Stimulated activated CD4-positive, alpha-beta T cell treated with anti-CD3 and anti-CD28 coated beads, Interleukin-1b, Interleukin-23, amount 100 ng/mL, for 48 hours (primary cell): Measurements from ENCODE around the gene HRH1.
A peak's percentile ranks its signal among the peaks of the same experiment; 100 is the strongest.
"Not testable (repeated sequence)": the region's sequence is repeated elsewhere in the genome, so short reads cannot be mapped to it uniquely, and the experiment has no call there.

Experiments
- DNase-seq: peaks from one replicate; pipeline ENCODE4 v3.0.0-alpha.2; 2020

The HRH1 gene

DNA sequence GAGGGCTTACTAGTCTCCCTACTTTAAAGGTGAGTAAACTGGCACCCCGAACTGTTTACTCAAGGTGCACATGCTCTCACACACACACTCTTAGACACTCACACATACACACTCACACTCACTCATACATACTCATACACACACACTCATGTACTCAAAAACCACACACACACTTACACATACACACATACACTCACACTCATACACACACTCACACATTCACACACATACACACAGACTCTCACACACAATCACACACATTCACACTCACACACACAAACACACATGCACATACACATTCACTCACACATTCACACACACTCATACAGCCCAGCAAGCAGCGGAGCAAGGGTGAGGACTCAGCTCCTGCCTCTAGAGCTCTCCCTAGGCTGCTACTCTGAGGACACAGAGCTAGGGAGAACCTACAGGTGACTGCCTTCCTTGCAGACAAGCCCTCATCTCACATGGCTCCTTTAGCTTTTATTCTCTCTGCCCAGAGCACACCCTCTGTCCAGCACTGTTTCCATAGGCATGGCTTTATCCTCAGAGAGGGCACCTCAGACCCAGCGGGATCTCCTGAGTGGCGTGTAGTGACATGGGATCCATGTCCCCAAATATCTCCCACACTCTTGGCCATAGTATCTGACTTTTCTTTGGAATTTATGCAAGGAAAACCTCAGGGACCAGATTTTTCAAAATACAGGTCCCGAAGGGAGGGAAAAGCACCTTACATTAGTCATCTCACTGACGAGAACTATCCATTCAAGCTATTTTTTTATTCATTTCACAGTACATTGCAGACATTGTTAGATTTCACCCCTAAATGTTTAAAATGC, 91.8 kb downstream of the HRH1 start:
- DNase-seq = no peak

GRCh38 chr3:11246663-11246970, 92.3 kb downstream of the HRH1 start:
- no peak for DNase-seq

DNA sequence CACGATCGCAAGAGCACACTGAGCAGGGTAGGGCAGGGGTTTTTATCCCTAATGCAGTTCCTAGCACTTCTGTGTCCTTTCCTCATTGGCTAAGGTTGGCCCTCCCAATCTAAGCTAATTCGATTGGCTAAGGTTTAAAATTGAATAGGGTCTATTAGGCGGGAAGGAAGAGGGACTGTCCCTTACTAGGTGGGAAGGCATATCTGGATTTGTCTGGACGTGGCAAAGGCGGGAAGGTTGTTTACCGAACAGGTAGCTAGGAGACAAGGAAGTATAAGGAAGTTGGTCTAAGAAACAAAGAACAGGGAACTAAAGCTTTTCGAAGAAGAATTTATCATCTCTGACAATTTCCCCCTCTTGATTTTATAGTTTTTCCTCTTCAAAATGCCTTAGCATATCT, 93.1 kb downstream of the HRH1 start:
- DNase-seq = no peak

DNA sequence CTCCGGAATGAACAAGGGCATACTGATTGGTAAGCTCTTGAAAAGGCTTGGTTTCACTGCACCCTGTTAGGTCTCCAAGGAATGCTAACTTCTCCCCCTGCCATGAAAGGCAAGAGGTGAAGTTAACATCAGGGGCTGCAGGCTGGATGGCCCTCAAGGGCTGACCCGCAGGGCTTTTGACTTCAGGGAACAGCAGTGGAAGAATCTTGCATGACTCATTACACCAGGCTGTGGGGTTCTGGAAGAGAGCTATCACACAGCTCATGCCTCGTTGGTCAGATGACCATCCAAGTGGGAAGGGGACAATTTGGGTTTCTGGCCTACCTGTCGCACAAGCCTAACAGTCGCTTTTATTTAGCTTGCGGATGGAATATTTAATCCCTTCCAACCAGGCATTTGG, 94.3 kb downstream of the HRH1 start:
- DNase-seq = no peak

DNA sequence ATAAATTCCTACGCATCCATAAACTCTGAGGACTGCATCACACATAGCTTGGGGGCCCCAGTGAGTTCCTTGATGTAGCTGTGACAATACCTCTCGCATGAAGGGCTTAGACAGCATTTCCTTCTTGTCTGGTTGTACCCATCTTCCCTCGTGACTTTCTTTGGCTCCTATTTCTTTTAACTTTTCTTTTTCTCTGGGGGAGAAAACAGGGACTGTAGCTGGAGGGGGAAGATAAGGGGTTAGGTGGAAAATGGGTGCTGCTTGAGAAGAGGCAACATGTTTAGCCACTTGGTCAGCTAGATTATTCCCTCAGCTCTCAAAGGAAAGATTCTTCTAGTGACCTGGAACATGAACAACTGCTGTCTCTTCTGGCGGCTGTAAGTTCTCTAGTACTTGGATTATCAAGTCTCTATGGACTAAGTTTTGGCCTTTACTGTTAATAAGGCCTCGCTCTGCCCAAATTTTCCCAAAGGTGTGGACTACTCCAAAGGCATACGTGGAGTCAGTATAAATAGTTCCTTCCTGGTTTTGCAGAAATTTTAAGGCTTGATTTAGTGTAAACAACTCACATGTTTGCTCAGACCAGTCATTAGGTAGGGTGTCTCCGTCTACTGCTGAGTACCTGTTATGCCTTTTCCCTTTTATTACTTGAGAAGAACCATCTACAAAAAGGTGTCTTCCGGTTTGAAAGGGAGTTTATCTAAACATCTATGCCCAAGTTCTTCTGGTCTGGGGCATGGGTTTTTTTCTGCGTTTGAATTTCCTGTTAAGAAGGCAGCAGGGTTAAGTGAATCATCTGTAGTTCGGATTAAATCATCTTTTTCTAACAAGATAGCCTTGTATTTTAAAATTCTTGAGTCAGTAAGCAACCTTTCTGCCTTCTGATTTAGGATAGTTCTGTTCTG, 96.9 kb downstream of the HRH1 start:
- no peak for DNase-seq

DNA sequence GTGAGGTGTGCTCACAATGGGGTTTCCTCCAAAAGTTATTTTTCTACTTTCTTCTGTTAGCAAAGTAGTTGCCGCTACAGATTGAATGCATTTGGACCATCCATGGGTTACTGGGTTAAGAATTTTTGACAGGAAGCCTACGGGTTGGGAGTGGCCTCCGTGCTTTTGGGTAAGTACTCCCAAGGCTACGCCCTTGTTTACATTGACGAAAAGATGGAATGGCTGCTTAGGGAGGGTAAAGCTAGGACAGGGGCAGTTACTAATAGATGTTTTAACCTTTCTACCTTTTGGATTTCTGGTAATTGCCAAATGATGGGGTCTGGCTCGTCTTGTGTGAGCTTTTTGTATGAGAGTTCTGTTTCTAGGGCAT, 97.5 kb downstream of the HRH1 start:
- DNase-seq = no peak

GRCh38 chr3:11254876-11255275, 100.6 kb downstream of the HRH1 start:
- DNase-seq = no peak

DNA sequence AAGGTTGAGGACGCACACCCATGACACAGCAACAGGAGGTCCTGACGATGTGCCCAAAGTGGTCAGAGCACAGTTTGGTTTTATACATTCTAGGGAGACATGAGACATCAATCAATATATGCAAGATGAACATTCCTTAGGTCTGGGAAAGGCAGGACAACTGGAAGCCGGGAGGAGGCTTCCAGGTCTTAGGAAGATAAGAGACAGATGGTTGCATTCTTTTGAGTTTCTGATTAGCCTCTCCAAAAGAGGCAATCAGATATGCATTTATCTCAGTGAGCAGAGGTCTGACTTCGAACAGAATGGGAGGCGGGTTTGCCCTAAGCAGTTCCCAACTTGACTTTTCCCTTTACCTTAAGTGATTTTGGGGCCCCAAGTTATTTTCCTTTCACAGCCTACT, 101.2 kb downstream of the HRH1 start:
- not testable (repeated sequence) for DNase-seq

- no peak for DNase-seq
Measured at GRCh38 chr3:11258958-11259357, 104.7 kb downstream of the HRH1 start.

GRCh38 chr3:11260460-11260859, 106.2 kb downstream of the HRH1 start:
- DNase-seq = no peak

- no peak for DNase-seq
Measured at GRCh38 chr3:11269007-11269406, 114.7 kb downstream of the HRH1 start.

GRCh38 chr3:11271986-11272904, 118.0 kb downstream of the HRH1 start, which contains the start of gene ATG7:
Gene ATG7 (plus strand): TSS chr3:11272397. CDS start chr3:11298696, 26,299 bp downstream.
- peak; percentile 97 for DNase-seq

DNA sequence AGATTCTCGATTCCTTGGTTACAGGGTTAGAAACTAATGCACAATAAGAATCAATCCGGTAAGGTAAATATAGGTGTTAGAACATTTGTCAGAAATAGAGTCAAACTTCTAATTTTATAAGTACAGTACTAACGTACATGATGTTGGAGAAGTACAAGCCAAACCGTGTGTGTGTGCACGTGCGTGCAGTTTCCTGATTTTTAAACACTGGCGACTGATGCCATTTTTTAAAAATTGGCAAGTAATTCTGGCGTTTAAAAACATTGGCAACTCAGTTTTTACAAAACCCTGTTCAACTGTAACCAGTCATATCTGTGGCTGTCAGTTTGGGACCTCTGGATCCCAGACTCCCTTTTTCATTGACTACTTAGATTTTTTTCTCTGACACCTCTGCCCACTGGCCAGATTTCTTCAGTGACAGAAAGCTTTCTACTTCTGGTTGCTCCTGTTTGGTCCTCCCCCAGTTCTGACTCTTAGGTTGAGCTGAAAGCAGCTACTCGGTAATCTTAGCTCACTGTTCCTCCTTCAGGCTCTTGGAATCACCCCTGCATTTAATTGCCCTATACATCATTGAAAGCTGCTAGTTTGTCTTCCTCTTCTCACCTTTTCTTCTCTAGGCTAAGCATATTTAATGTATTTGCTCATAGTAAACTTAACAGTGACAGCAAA, 118.7 kb downstream of the HRH1 start:
- no peak for DNase-seq

GRCh38 chr3:11273891-11274291, 119.6 kb downstream of the HRH1 start:
- no peak for DNase-seq

- no peak for DNase-seq
Measured at GRCh38 chr3:11274566-11275142, 120.4 kb downstream of the HRH1 start.

- DNase-seq = no peak
Measured at GRCh38 chr3:11275926-11276325, 121.6 kb downstream of the HRH1 start.

DNA sequence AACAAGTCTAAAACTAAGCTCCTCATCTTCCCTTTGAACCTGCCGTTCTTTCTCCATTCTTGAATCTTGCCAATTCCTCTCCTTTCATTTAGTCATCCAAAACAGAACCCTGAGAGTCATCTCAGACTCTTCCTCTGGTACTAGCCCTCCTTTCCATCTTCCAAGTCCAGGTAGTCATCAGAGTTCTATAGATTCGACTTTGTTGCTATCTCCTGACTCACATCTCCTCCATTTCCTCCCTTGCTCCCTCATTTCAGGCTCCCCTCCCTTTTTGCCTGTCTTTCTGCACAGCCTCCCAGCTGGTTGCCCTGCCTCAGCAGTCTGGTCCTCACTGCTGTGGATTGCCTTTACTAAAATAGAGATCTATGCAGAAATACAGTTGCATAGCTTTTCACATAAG, 122.6 kb downstream of the HRH1 start:
- DNase-seq = no peak

DNA sequence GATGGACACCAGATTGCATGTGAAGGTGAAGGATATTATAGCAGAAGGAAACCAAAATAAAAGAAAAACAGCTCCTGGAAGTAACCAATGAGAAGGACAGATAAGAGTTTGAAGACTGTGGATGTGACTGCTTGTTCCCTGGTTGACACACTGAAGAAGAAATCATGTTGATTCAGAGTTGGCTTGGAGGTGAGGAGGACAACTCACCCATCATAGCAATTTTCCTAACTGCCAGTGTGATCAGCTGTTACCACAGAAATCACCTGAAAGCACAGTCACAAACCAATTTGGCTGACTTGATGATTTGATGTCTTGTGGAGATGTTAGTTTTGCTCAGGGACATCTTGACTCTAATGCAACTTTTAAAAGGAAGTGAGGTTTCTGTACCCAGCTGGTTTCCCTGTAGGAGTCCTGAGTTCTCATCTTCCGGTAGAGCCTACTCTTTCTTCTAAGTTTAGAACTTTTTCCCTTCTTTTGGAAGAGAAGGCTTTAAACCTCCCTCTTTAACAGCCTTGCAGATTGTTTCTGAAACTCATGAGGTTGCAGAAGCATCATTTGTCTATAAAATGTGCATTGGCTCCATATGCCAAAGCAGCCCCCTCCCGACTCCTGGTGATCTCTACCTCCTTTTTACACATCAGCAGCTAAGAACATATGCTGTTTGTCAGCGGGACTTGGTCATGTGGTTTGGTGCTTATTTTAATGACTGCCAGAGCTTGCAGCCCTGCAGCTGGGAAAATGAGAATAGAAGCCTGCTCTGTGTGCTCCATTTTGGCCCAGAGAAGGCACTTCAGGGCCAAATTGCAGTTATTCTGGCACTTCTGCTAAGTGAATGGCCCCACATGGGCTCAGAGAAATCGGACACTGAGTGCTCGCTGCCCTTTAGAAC, 128.2 kb downstream of the HRH1 start:
- DNase-seq = no peak

GRCh38 chr3:11283139-11283475, 128.8 kb downstream of the HRH1 start:
- DNase-seq = no peak

GRCh38 chr3:11284011-11284410, 129.7 kb downstream of the HRH1 start:
- DNase-seq = no peak

DNA sequence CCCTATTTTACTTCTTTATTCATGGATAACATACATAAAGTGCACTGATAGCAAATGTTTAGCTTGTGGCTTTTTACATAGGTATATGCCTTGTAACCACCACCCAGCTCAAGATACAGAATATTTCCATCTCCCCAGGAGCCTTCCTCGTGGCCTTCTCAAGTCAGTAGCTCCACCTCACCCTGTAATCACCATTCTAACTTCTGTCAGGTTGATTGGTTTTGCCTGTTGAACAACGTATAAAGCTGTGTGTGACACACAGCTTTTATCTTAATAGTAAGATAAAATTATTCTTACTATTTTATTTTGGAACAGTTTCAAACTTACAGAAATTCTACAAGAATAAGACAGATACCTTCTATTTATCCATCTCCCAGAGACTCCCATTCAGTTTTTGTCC, 131.2 kb downstream of the HRH1 start:
- no peak for DNase-seq
